Measurements from ENCODE around the gene NCOA3. TPM values are rescaled to one million over a fixed set of nuclear protein-coding genes. Genes with fewer than 3 reads are reported as not detected.

NCOA3 gene
- total and polyA plus RNA-seq, 10 of the 15 experiments (the other 5 are each of a cell fraction or from before 2014, with no cell fraction given) = 16.9 to 96.2 (median 73.6) TPM

DNA sequence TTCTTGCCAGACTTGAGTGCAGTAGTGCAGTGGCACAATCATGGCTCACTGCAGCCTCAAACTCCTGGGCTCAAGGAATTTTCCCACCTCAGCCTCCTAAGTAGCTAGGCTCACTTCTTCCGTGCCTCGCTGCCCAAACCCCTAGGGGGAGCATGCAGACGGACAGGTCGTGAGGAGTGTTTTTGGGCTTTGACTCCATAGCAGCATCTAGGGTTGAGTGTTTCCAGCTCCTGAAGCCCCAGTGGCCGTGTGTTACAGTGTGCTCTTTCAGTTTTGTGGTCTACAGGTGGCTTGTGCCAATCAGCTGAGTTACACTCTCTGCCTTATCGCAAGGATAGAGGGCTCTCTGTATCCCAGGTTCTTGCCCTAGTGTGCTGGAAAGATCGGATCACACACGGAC is 33.4 kb downstream of the NCOA3 start:
- no peak overlapping the region for H3K4me3 ChIP-seq
- H3K79me2 ChIP-seq (ENCODE audit: control insufficient read depth, insufficient read depth, low read length) = peaks cover 91% of the 10 kb centered on the region
- intact Hi-C loops (cut with micrococcal nuclease; ENCODE audit: unreplicated experiment) (no loop called here), in situ Hi-C loops (cut with MboI) (no loop called here)
- ChIA-PET POLR2A (interaction anchor here (0.7 to 1.1 kb wide), 2 partner anchors 20 to 132 kb away, joined by 3 to 7 read pairs; no protein-coding TSS in a partner anchor), SMC1A (ENCODE audit: uncharacterized antibody, unreplicated experiment) (interaction anchor here (1.1 to 1.3 kb wide), 2 partner anchors 25 to 84 kb away, joined by 3 read pairs; no protein-coding TSS in a partner anchor), CTCF (interaction anchor here (0.7 to 1.0 kb wide), 4 partner anchors 10 to 100 kb away, joined by 3 read pairs; no protein-coding TSS in a partner anchor), RAD21 (ENCODE audit: unreplicated experiment) (interaction anchor here (0.6 to 1.1 kb wide), 3 partner anchors 31 to 974 kb away, joined by 3 to 4 read pairs (median 4); no protein-coding TSS in a partner anchor)
- FAIRE-seq (no peak), DNase-seq (ENCODE audit: low read depth, low spot score) (no peak), ATAC-seq (peak; percentile 51)
- H4K20me1 ChIP-seq (ENCODE audit: control insufficient read depth, insufficient read depth) = no peaks in the 10 kb centered on the region
- H3K4me1 ChIP-seq (ENCODE audit: control insufficient read depth, insufficient read depth, low read length) = peaks cover 22% of the 10 kb centered on the region
- H3K9me3 ChIP-seq (replicated peaks; ENCODE audit: control insufficient read depth, insufficient read depth, low read length) = no peaks in the 10 kb centered on the region
- no TSS peak for BruUV-seq (replicated peaks)
- no peak overlapping the region for H3K9ac ChIP-seq (ENCODE audit: control insufficient read depth, insufficient read depth, low read length)
- H3K36me3 ChIP-seq (ENCODE audit: control insufficient read depth in 2 of 2, insufficient read depth in 2 of 2, low read length in 1 of 2) = peaks cover 8 to 15% of the 10 kb centered on the region in 2 experiments; a peak in 3 of 4 replicates
- WGBS (ENCODE audit: insufficient coverage, insufficient replicate concordance, low lambda C conversion rate, missing lambda C conversion rate) = 69% methylated on average over 8 of the region's 8 CpGs
- no peak overlapping the region for H2AFZ ChIP-seq (ENCODE audit: control insufficient read depth, low read depth, low read length)
- no peak overlapping the region for H3K4me2 ChIP-seq (ENCODE audit: control insufficient read depth, insufficient read depth)
- H3K27me3 ChIP-seq (replicated peaks in 1 of 2; ENCODE audit: control insufficient read depth in 2 of 2, insufficient read depth in 2 of 2, low read length in 1 of 2) = no peaks in the 10 kb centered on the region
- H3K27ac ChIP-seq (ENCODE audit: control insufficient read depth, insufficient read depth) = no peak overlapping the region
- TF ChIP-seq BMI1 (IDR thresholded peaks at IDR 0.05; ENCODE audit: borderline replicate concordance) (no peak), PAX5 (IDR thresholded peaks at IDR 0.05; ENCODE audit: borderline replicate concordance, low read depth, low read length) (no peak), ZSCAN29 (IDR thresholded peaks at IDR 0.05) (no peak), YY1 (IDR thresholded peaks at IDR 0.05; ENCODE audit: low read depth, low read length) (0 out of 2 replicates have a peak, but pooled peaks have one; percentile 43), RAD21 (IDR thresholded peaks at IDR 0.05; ENCODE audit: insufficient read depth, low read depth, low read length) (peak; percentile 41), SRF (IDR thresholded peaks at IDR 0.05; ENCODE audit: low read depth in 2 of 2, low read length in 2 of 2) (no peak), RUNX3 (IDR thresholded peaks at IDR 0.05; ENCODE audit: low read length) (0 out of 2 replicates have a peak, but pooled peaks have one; percentile 43), SMARCA5 (IDR thresholded peaks at IDR 0.05) (no peak), IKZF1 (conservative IDR thresholded peaks at IDR 0.05) (no peak), SP1 (IDR thresholded peaks at IDR 0.05; ENCODE audit: low read depth, low read length) (no peak), TAF1 (IDR thresholded peaks at IDR 0.05; ENCODE audit: borderline replicate concordance, low read depth, low read length) (no peak), SREBF2 (IDR thresholded peaks at IDR 0.05; ENCODE audit: low read length) (no peak), EZH2 (IDR thresholded peaks at IDR 0.05; ENCODE audit: borderline replicate concordance, control insufficient read depth, low read depth, low read length) (no peak), TBL1XR1 (IDR thresholded peaks at IDR 0.05; ENCODE audit: low read depth, low read length) (no peak), HDGF (IDR thresholded peaks at IDR 0.05) (no peak)
- TF ChIP-seq, protein P1, sequence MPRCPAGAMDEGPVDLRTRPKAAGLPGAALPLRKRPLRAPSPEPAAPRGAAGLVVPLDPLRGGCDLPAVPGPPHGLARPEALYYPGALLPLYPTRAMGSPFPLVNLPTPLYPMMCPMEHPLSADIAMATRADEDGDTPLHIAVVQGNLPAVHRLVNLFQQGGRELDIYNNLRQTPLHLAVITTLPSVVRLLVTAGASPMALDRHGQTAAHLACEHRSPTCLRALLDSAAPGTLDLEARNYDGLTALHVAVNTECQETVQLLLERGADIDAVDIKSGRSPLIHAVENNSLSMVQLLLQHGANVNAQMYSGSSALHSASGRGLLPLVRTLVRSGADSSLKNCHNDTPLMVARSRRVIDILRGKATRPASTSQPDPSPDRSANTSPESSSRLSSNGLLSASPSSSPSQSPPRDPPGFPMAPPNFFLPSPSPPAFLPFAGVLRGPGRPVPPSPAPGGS (IDR thresholded peaks at IDR 0.05; ENCODE audit: borderline replicate concordance, insufficient read depth, low read depth, low read length, poor library complexity, severe bottlenecking) = no peak
- TF ChIP-seq, protein P2, sequence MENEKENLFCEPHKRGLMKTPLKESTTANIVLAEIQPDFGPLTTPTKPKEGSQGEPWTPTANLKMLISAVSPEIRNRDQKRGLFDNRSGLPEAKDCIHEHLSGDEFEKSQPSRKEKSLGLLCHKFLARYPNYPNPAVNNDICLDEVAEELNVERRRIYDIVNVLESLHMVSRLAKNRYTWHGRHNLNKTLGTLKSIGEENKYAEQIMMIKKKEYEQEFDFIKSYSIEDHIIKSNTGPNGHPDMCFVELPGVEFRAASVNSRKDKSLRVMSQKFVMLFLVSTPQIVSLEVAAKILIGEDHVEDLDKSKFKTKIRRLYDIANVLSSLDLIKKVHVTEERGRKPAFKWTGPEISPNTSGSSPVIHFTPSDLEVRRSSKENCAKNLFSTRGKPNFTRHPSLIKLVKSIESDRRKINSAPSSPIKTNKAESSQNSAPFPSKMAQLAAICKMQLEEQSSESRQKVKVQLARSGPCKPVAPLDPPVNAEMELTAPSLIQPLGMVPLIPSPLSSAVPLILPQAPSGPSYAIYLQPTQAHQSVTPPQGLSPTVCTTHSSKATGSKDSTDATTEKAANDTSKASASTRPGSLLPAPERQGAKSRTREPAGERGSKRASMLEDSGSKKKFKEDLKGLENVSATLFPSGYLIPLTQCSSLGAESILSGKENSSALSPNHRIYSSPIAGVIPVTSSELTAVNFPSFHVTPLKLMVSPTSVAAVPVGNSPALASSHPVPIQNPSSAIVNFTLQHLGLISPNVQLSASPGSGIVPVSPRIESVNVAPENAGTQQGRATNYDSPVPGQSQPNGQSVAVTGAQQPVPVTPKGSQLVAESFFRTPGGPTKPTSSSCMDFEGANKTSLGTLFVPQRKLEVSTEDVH (IDR thresholded peaks at IDR 0.05; ENCODE audit: low read depth, partially characterized antibody) = no peak
- TF ChIP-seq, protein P3, sequence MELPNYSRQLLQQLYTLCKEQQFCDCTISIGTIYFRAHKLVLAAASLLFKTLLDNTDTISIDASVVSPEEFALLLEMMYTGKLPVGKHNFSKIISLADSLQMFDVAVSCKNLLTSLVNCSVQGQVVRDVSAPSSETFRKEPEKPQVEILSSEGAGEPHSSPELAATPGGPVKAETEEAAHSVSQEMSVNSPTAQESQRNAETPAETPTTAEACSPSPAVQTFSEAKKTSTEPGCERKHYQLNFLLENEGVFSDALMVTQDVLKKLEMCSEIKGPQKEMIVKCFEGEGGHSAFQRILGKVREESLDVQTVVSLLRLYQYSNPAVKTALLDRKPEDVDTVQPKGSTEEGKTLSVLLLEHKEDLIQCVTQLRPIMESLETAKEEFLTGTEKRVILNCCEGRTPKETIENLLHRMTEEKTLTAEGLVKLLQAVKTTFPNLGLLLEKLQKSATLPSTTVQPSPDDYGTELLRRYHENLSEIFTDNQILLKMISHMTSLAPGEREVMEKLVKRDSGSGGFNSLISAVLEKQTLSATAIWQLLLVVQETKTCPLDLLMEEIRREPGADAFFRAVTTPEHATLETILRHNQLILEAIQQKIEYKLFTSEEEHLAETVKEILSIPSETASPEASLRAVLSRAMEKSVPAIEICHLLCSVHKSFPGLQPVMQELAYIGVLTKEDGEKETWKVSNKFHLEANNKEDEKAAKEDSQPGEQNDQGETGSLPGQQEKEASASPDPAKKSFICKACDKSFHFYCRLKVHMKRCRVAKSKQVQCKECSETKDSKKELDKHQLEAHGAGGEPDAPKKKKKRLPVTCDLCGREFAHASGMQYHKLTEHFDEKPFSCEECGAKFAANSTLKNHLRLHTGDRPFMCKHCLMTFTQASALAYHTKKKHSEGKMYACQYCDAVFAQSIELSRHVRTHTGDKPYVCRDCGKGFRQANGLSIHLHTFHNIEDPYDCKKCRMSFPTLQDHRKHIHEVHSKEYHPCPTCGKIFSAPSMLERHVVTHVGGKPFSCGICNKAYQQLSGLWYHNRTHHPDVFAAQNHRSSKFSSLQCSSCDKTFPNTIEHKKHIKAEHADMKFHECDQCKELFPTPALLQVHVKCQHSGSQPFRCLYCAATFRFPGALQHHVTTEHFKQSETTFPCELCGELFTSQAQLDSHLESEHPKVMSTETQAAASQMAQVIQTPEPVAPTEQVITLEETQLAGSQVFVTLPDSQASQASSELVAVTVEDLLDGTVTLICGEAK (IDR thresholded peaks at IDR 0.05; ENCODE audit: borderline replicate concordance) = no peak

Measured in GM12878 (cell line).